Fibroblast of skin of scalp (primary cell): ENCODE data around the gene CBFB.
"Not testable (repeated sequence)": the region's sequence is repeated elsewhere in the genome, so short reads cannot be mapped to it uniquely, and the experiment has no call there.

Experiments used
- DNase-seq: peaks from one replicate; pipeline ENCODE4 v3.0.0-alpha.2; 2013

Gene CBFB

DNA sequence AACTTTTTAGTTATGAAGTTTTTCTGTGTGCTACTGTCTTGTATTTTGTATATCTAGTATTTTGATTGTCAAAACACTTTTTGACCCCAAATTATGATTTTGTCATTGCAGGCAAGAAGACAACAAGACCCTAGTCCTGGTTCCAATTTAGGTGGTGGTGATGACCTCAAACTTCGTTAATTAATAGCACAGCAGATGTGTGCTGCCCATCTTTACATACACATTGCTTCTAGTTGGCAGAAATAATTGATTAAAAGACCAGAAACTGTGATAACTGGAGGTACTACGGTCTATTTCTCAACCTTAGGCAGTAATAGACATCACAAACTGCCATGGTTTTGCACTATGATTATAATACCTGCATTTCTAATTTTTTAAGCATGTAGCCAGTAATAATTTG is 69.7 kb downstream of the CBFB start:
- no peak for DNase-seq

- DNase-seq: peak; percentile 50
Measured at GRCh38 chr16:67100569-67101310, 71.8 kb downstream of the CBFB start.

- peak; percentile 80 for DNase-seq
Measured at GRCh38 chr16:67101311-67102082, 72.5 kb downstream of the CBFB start.

GRCh38 chr16:67104061-67104460 is 75.1 kb downstream of the CBFB start:
- DNase-seq: peak; percentile 46

GRCh38 chr16:67104845-67105244 is 75.9 kb downstream of the CBFB start:
- DNase-seq: no peak

- no peak for DNase-seq
Measured at GRCh38 chr16:67105246-67105645, 76.3 kb downstream of the CBFB start.

DNA sequence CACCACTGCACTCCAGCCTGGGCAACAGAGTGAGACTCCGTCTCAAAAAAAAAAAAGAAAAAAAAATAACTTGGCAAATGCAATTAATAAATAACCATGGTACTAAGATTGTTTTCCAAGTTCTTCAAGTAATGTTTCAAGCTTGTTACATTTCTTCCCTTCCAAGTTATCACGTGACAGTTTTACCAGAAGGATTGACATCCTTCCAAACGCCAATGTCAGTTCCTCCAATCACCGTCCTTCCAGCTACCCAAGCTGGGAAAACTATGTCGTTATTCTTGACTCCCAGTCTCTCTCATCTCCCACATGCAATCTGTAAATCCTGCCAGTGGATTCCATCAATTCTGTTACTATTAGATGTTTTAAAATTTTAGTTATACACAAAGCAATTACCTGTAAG is 76.9 kb downstream of the CBFB start:
- DNase-seq: no peak

- no peak for DNase-seq
Measured at GRCh38 chr16:67108489-67108888, 79.5 kb downstream of the CBFB start.

DNA sequence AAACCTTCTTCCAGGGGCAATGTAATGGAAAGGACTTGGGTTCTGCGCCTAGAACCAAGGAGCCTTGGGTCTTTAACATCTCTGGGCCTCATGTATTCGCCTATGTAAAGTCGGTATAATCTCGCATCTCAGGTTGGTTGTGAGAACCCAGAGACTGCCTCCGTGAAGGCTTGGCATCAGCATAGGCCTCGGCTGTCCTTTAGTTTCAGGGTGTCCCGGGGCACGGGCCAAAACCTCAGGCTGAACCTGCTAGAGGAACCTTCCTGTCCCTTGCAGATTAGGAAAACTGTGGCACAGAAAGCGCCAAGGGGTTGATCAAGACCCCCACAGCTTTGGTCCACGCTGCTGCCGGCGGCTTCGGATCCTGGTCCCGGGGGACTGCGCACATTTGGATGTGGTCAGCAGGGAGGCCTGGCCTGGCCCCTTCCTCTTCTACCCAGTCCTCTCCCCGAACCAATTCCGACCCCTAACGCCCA is 80.0 kb downstream of the CBFB start:
- no peak for DNase-seq

DNA sequence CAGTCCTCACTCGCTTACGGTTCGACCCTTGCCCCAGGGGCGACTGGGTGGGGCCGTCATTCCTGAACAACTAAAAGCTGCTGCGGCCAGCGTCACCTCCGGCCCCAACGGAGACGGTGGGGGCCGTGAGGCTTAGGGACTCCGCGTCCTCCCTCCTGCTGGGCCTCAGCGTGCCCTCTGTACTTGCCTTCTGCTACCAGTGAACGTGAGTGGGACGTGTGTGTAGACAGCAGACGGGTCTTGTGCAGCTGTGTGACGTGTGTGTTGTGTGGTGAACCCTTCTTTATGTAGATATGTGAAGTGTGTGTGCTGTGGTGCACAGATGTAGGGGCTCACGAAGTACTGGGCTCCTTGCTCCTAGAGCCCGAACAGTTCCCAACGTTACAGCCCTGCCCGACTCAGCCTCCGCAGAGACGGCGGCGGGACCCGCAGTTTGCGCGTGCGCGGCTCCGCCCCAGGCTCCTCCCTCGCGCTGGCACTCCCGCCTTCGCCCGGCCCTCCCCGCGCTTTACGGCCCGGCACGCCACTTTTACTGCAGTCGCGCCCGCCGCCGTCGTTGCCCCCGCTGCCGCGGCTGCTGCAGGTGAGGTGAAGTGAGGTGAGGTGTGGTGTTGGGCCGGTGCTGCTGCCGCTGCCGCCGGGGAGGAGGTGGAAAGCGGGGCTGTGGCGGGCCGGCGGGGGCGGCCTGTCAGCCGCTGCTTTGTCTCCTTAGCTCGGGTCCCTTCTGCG is 80.6 kb downstream of the CBFB start, which contains the start of gene PHAF1:
PHAF1 (plus strand) TSS at position 535 of the 729 bp plus-strand sequence. CDS start 235 bp downstream, outside the sequence.
- peak; percentile 89 for DNase-seq

- DNase-seq: no peak
Measured at GRCh38 chr16:67111951-67112444, 83.0 kb downstream of the CBFB start.

- no peak for DNase-seq
Measured at GRCh38 chr16:67112591-67113399, 83.8 kb downstream of the CBFB start.

DNA sequence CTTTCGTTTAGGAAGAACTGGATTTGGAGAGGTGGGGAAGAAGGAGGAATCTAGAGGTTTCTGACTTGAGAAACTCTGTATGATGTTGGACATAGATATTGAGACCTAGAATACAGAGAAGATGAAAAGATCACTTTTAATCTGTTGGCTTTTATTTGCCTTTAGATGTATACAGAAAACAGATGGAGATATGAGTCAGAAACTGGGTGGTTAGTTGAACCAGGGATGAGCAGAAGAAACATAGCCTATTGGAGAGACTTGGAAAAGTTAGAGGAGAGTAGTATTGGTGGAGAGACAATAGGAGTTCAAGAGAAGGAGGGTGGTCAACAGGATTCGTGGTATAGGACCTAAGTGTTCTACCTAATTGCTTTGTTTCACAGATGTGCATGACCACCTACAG is 85.8 kb downstream of the CBFB start:
- no peak for DNase-seq

GRCh38 chr16:67115639-67116038 is 86.7 kb downstream of the CBFB start:
- peak; percentile 81 for DNase-seq

- no peak for DNase-seq
Measured at GRCh38 chr16:67116388-67117311, 87.7 kb downstream of the CBFB start.

DNA sequence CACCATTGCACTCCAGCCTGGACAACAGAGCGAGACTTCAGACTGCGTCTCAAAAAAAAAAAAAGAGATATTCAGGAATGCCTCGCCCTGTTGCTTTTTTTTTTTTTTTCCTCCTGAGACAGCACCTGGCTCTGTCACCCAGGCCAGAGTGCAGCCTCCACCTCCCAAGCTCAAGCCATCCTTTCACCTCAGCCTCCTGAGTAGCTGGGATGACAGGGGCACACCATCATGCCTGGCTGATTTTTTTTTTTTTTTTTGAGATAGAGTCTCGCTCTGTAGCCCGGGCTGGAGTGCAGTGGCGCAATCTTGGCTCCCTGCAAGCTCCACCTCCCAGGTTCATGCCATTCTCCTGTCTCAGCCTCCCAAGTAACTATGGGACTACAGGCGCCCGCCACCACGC is 88.8 kb downstream of the CBFB start:
- DNase-seq: no peak

DNA sequence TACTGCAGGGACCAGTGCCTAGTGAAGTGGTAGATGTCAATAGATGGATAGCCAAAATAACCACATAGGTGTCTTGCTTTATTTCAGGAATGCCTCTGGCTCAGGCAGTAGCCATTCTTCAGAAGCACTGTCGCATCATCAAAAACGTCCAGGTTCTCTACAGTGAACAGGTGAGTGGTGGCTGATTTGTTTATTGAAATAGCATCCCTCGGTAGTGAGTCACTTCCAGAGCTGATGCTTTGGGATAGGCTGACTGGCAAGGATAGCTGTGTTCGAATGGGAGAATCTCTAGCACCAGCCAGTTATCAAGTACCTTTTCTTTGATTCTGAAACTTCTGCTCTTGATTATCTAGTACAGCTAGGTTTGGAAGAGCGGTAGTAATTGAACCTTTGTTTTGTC is 91.1 kb downstream of the CBFB start:
- DNase-seq: no peak

GRCh38 chr16:67122799-67123198 is 93.8 kb downstream of the CBFB start:
- DNase-seq: not testable (repeated sequence)

GRCh38 chr16:67128417-67128816 is 99.5 kb downstream of the CBFB start:
- no peak for DNase-seq

DNA sequence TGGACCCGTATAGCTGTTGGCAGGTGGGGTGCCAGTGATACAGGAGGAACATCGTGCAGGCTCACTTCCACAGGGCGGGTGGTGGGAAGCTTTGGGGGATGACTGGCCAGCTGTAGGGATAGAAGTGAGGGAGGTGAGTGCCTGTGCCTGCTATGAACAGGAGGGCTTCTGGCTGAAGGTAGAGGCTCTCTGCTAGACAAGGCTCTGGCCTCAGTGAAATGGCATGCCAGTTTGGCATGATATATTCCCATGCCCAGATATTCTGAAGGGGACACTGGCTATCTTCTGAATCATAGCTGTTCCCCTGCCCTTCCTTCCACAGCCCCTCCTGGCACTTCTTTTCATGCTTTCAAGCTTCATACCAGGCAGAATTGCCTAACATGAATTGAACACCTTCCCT is 99.9 kb downstream of the CBFB start:
- DNase-seq: no peak

- DNase-seq: no peak
Measured at GRCh38 chr16:67129422-67129821, 100.5 kb downstream of the CBFB start.
